ENCODE measurements around the gene DHX32. TPM values are rescaled to one million over a fixed set of nuclear protein-coding genes. Genes with fewer than 3 reads are reported as not detected.

The DHX32 gene
- polyA plus RNA-seq, 1 donor (not counting 4 experiments of a cell fraction or from before 2014, with no cell fraction given), result 48.3 TPM

GRCh38 chr10:125802131-125802530 is 79.0 kb downstream of the DHX32 start:
- FAIRE-seq (no peak), DNase-seq (ENCODE audit: low read depth, low spot score) (no peak)
- Histone ChIP-seq H3K27ac (ENCODE audit: control insufficient read depth, insufficient read depth, low read length) (no peak overlapping the region), H3K4me2 (ENCODE audit: control insufficient read depth, extremely low read depth, insufficient read depth, low read depth, low read length) (no peak overlapping the region), H2AFZ (ENCODE audit: control insufficient read depth, low read length) (no peak overlapping the region), H3K9me3 (ENCODE audit: control insufficient read depth, low read depth, low read length) (no peaks in the 10 kb centered on the region), H3K36me3 (ENCODE audit: control insufficient read depth in 2 of 2, extremely low read depth in 1 of 2, insufficient read depth in 2 of 2, low read length in 2 of 2) (peaks cover 8 to 16% of the 10 kb centered on the region in 2 experiments), H3K4me3 (ENCODE audit: control insufficient read depth in 2 of 3, extremely low read depth in 1 of 3, insufficient read depth in 2 of 3, low read depth in 1 of 3, low read length in 3 of 3) (no peak overlapping the region), H3K9me1 (ENCODE audit: control insufficient read depth, extremely low read depth, insufficient read depth, low read length) (no peaks in the 10 kb centered on the region), H4K20me1 (ENCODE audit: control insufficient read depth, extremely low read depth, insufficient read depth, low read length) (no peaks in the 10 kb centered on the region), H3K9ac (ENCODE audit: control insufficient read depth, extremely low read depth, insufficient read depth, low read length) (no peak overlapping the region), H3K79me2 (ENCODE audit: control insufficient read depth, insufficient read depth, low read length) (no peaks in the 10 kb centered on the region), H3K4me1 (ENCODE audit: control insufficient read depth, extremely low read depth, insufficient read depth, low read length) (peaks cover 7% of the 10 kb centered on the region), H3K27me3 (ENCODE audit: control insufficient read depth, extremely low read depth, insufficient read depth, low read length) (no peaks in the 10 kb centered on the region)
- TF ChIP-seq EZH2 (IDR thresholded peaks at IDR 0.05; ENCODE audit: low read length), result no peak
- no peak for TF ChIP-seq CTCF (optimal IDR thresholded peaks at IDR 0.05 in 1 of 3, IDR thresholded peaks at IDR 0.05 in 1 of 3, conservative IDR thresholded peaks at IDR 0.05 in 1 of 3; ENCODE audit: extremely low read depth in 1 of 3, insufficient read depth in 2 of 3, low read length in 3 of 3)
- dilution Hi-C loops (cut with MboI; ENCODE audit: extremely low pct_ligation_motif_present, low sequenced_read_pairs), result no loop called here

GRCh38 chr10:125801574-125801973 is 79.5 kb downstream of the DHX32 start:
- FAIRE-seq (no peak), DNase-seq (ENCODE audit: low read depth, low spot score) (no peak)
- no peaks in the 10 kb centered on the region for H3K9me1 ChIP-seq (ENCODE audit: control insufficient read depth, extremely low read depth, insufficient read depth, low read length)
- dilution Hi-C loops (cut with MboI; ENCODE audit: extremely low pct_ligation_motif_present, low sequenced_read_pairs), result no loop called here
- H3K9me3 ChIP-seq (ENCODE audit: control insufficient read depth, low read depth, low read length), result no peaks in the 10 kb centered on the region
- no peak overlapping the region for H3K4me3 ChIP-seq (ENCODE audit: control insufficient read depth in 2 of 3, extremely low read depth in 1 of 3, insufficient read depth in 2 of 3, low read depth in 1 of 3, low read length in 3 of 3)
- no peak overlapping the region for H2AFZ ChIP-seq (ENCODE audit: control insufficient read depth, low read length)
- no peak overlapping the region for H3K4me2 ChIP-seq (ENCODE audit: control insufficient read depth, extremely low read depth, insufficient read depth, low read depth, low read length)
- peaks cover 7% of the 10 kb centered on the region for H3K4me1 ChIP-seq (ENCODE audit: control insufficient read depth, extremely low read depth, insufficient read depth, low read length)
- no peak overlapping the region for H3K27ac ChIP-seq (ENCODE audit: control insufficient read depth, insufficient read depth, low read length)
- H3K36me3 ChIP-seq (ENCODE audit: control insufficient read depth in 2 of 2, extremely low read depth in 1 of 2, insufficient read depth in 2 of 2, low read length in 2 of 2), result peaks cover 5 to 14% of the 10 kb centered on the region in 2 experiments
- no peaks in the 10 kb centered on the region for H4K20me1 ChIP-seq (ENCODE audit: control insufficient read depth, extremely low read depth, insufficient read depth, low read length)
- no peaks in the 10 kb centered on the region for H3K79me2 ChIP-seq (ENCODE audit: control insufficient read depth, insufficient read depth, low read length)
- H3K9ac ChIP-seq (ENCODE audit: control insufficient read depth, extremely low read depth, insufficient read depth, low read length), result no peak overlapping the region
- TF ChIP-seq CTCF (optimal IDR thresholded peaks at IDR 0.05 in 1 of 3, IDR thresholded peaks at IDR 0.05 in 1 of 3, conservative IDR thresholded peaks at IDR 0.05 in 1 of 3; ENCODE audit: extremely low read depth in 1 of 3, insufficient read depth in 2 of 3, low read length in 3 of 3), result no peak
- TF ChIP-seq EZH2 (IDR thresholded peaks at IDR 0.05; ENCODE audit: low read length), result no peak
- no peaks in the 10 kb centered on the region for H3K27me3 ChIP-seq (ENCODE audit: control insufficient read depth, extremely low read depth, insufficient read depth, low read length)
